HepG2 (cell line): ENCODE results near the gene IL17F. TPM values are rescaled to one million over a fixed set of nuclear protein-coding genes. Genes with fewer than 3 reads are reported as not detected.
A peak's percentile ranks its signal among the peaks of the same experiment; 100 is the strongest.

Experiments used
- CREB1 ChIP-seq, 2 experiments: fragments of 450-650 bp in 1 of 2; IDR thresholded peaks; 2 replicates each; pipeline ENCODE4 v1.6.1; 2016 to 2017; ENCODE audit warnings: control low read depth in 1 of 2, mild to moderate bottlenecking in 1 of 2, missing compliant biosample characterization in 1 of 2, missing genetic modification characterization in 1 of 2
- EEA1 ChIP-seq: sonication (generic); formaldehyde crosslinking; IDR thresholded peaks from 2 replicates; pipeline ENCODE4 v1.5.1; 2020; ENCODE audit warnings: mild to moderate bottlenecking, missing genetic modification reagents, borderline replicate concordance
- GZF1 ChIP-seq: sonication (generic); formaldehyde crosslinking; IDR thresholded peaks from 2 replicates; pipeline ENCODE4 v1.5.1; 2020; ENCODE audit warnings: mild to moderate bottlenecking, missing genetic modification reagents
- SRSF9 ChIP-seq: fragments of 200-400 bp; formaldehyde crosslinking; IDR thresholded peaks from 2 replicates; pipeline ENCODE4 v1.6.1; 2018; ENCODE audit warnings: borderline replicate concordance, mild to moderate bottlenecking, low read depth, low read length; ENCODE audit not compliant: insufficient read depth, poor library complexity, severe bottlenecking
- YEATS2 ChIP-seq: sonication (generic); formaldehyde crosslinking; IDR thresholded peaks from 2 replicates; pipeline ENCODE4 v1.4.0; 2020; ENCODE audit warnings: missing genetic modification reagents, borderline replicate concordance
- ZFAT ChIP-seq: sonication (generic); formaldehyde crosslinking; conservative IDR thresholded peaks from 2 replicates; pipeline ENCODE4 v1.8.1; 2023; ENCODE audit warnings: missing genetic modification reagents, inconsistent platforms
- ZFP41 ChIP-seq: sonication (generic); formaldehyde crosslinking; IDR thresholded peaks from 2 replicates; pipeline ENCODE4 v1.4.0; 2020; ENCODE audit warnings: mild to moderate bottlenecking, missing genetic modification reagents, borderline replicate concordance
- ZNF205 ChIP-seq: IDR thresholded peaks from 2 replicates; pipeline ENCODE4 v1.6.1; 2018; ENCODE audit warnings: missing biosample characterization, missing genetic modification reagents
- ZNF747 ChIP-seq: sonication (generic); formaldehyde crosslinking; IDR thresholded peaks from 2 replicates; pipeline ENCODE4 v1.8.1; 2023; ENCODE audit warnings: missing genetic modification reagents, mild to moderate bottlenecking, borderline replicate concordance
- ZNF75D ChIP-seq: sonication (generic); formaldehyde crosslinking; IDR thresholded peaks from 2 replicates; pipeline ENCODE4 v1.8.1; 2023; ENCODE audit warnings: missing genetic modification reagents, mild to moderate bottlenecking, borderline replicate concordance
- ZNF772 ChIP-seq: sonication (generic); formaldehyde crosslinking; IDR thresholded peaks from 2 replicates; pipeline ENCODE4 v1.5.0; 2020; ENCODE audit warnings: mild to moderate bottlenecking, missing genetic modification reagents
- ZNF883 ChIP-seq: sonication (generic); formaldehyde crosslinking; IDR thresholded peaks from 2 replicates; pipeline ENCODE4 v1.5.1; 2020; ENCODE audit warnings: mild to moderate bottlenecking, missing genetic modification reagents; ENCODE audit errors: not compliant biosample characterization
- polyA plus RNA-seq, 8 experiments: library from polyadenylated mRNA; depleted of rRNA in 3 of 8; stranded (reverse) in 7 of 8; unstranded in 1 of 8; fragments of >200 nt; fragmentation: Illumina TruSeq in 4 of 8; extraction: Trizol in 4 of 8; gene quantifications; 2 replicates each; pipeline versions ENCODE4 v1.2.1 to v1.2.3, GENCODE V29; 2011 to 2016; ENCODE audit warnings: low read depth in 4 of 8, missing spikeins in 1 of 8, mixed read lengths in 1 of 8; ENCODE audit not compliant: insufficient read depth in 1 of 8
- total RNA-seq, 5 experiments: library from RNA; depleted of rRNA; stranded (reverse); fragments of >200 nt; fragmentation: Illumina TruSeq; extraction: Trizol; gene quantifications; 2 replicates each; pipeline ENCODE4 v1.2.3, GENCODE V29; 2016; ENCODE audit warnings: low read depth in 1 of 5
- TF ChIP-seq, protein P1 (sequence below): IDR thresholded peaks from 2 replicates; pipeline ENCODE4 v1.6.1; 2018; ENCODE audit warnings: missing genetic modification reagents, mild to moderate bottlenecking, missing compliant biosample characterization
- TF ChIP-seq, protein P2 (sequence below): sonication (generic); formaldehyde crosslinking; IDR thresholded peaks from 2 replicates; pipeline ENCODE4 v1.5.1; 2020; ENCODE audit warnings: missing genetic modification reagents, mild to moderate bottlenecking, borderline replicate concordance
- TF ChIP-seq, protein P3 (sequence below): IDR thresholded peaks from 2 replicates; pipeline ENCODE4 v1.4.0; 2020; ENCODE audit warnings: mild to moderate bottlenecking, missing genetic modification reagents
- TF ChIP-seq, protein P4 (sequence below): IDR thresholded peaks from 2 replicates; pipeline ENCODE4 v1.6.1; 2016; ENCODE audit warnings: mild to moderate bottlenecking
- TF ChIP-seq, protein P5 (sequence below): sonication (generic); formaldehyde crosslinking; IDR thresholded peaks from 2 replicates; pipeline ENCODE4 v1.4.0; 2020; ENCODE audit warnings: low read depth, mild to moderate bottlenecking, missing genetic modification reagents

IL17F gene
- total and polyA plus RNA-seq, 2 of the 13 experiments (the other 11 are each of a cell fraction or from before 2014, with no cell fraction given): not detected

DNA sequence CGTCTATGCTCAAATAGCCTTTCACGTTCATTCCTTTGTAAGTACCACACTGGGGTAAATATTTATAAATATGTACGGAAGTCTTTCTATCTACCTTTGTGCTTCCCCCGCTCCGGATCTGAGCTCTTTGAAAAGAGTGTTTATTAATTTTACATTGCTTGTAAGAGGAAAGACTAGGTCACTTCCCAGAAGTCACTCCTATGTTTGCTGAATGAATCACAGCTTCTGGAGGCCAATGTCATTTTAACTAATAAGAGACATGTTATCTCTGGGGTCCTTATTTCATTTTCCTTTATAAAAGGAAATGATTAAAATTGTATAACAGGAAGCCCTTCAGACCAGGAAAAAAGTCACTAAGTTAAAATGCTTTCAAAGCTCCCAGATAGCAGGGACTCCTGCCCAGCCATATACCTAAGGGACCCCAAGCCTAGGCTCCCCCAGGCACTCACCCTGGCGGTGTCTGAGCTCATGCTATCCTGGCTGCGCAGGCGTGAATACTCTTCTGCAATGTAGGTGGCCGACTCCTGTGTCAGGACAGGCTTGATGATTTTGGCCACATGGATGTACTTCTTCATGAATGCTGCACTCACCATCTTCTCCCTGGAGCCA is 27.7 kb upstream of the IL17F start (continued):
- TF ChIP-seq, protein P1, sequence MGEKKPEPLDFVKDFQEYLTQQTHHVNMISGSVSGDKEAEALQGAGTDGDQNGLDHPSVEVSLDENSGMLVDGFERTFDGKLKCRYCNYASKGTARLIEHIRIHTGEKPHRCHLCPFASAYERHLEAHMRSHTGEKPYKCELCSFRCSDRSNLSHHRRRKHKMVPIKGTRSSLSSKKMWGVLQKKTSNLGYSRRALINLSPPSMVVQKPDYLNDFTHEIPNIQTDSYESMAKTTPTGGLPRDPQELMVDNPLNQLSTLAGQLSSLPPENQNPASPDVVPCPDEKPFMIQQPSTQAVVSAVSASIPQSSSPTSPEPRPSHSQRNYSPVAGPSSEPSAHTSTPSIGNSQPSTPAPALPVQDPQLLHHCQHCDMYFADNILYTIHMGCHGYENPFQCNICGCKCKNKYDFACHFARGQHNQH (CRISPR knock-in tag): no peak
- 0 out of 2 replicates have a peak, but pooled peaks have one; percentile 18 for TF ChIP-seq YEATS2
- TF ChIP-seq ZFAT (CRISPR knock-in tag): no peak
- TF ChIP-seq ZNF883 (CRISPR knock-in tag): no peak
- TF ChIP-seq, protein P2, sequence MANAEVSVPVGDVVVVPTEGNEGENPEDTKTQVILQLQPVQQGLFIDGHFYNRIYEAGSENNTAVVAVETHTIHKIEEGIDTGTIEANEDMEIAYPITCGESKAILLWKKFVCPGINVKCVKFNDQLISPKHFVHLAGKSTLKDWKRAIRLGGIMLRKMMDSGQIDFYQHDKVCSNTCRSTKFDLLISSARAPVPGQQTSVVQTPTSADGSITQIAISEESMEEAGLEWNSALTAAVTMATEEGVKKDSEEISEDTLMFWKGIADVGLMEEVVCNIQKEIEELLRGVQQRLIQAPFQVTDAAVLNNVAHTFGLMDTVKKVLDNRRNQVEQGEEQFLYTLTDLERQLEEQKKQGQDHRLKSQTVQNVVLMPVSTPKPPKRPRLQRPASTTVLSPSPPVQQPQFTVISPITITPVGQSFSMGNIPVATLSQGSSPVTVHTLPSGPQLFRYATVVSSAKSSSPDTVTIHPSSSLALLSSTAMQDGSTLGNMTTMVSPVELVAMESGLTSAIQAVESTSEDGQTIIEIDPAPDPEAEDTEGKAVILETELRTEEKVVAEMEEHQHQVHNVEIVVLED: no peak
- no peak for TF ChIP-seq ZFP41 (CRISPR knock-in tag)
- TF ChIP-seq GZF1 (CRISPR knock-in tag): no peak
- TF ChIP-seq CREB1 (IDR thresholded peaks at IDR 0.05): no peak
- TF ChIP-seq CREB1 (CRISPR knock-in tag; IDR thresholded peaks at IDR 0.05): 0 out of 2 replicates have a peak, but pooled peaks have one; percentile 46
- no peak for TF ChIP-seq ZNF205 (CRISPR knock-in tag)
- TF ChIP-seq SRSF9: no peak
- TF ChIP-seq, protein P3, sequence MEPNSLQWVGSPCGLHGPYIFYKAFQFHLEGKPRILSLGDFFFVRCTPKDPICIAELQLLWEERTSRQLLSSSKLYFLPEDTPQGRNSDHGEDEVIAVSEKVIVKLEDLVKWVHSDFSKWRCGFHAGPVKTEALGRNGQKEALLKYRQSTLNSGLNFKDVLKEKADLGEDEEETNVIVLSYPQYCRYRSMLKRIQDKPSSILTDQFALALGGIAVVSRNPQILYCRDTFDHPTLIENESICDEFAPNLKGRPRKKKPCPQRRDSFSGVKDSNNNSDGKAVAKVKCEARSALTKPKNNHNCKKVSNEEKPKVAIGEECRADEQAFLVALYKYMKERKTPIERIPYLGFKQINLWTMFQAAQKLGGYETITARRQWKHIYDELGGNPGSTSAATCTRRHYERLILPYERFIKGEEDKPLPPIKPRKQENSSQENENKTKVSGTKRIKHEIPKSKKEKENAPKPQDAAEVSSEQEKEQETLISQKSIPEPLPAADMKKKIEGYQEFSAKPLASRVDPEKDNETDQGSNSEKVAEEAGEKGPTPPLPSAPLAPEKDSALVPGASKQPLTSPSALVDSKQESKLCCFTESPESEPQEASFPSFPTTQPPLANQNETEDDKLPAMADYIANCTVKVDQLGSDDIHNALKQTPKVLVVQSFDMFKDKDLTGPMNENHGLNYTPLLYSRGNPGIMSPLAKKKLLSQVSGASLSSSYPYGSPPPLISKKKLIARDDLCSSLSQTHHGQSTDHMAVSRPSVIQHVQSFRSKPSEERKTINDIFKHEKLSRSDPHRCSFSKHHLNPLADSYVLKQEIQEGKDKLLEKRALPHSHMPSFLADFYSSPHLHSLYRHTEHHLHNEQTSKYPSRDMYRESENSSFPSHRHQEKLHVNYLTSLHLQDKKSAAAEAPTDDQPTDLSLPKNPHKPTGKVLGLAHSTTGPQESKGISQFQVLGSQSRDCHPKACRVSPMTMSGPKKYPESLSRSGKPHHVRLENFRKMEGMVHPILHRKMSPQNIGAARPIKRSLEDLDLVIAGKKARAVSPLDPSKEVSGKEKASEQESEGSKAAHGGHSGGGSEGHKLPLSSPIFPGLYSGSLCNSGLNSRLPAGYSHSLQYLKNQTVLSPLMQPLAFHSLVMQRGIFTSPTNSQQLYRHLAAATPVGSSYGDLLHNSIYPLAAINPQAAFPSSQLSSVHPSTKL (CRISPR knock-in tag): peak; percentile 45
- no peak for TF ChIP-seq ZNF75D (CRISPR knock-in tag)
- TF ChIP-seq ZNF772 (CRISPR knock-in tag): no peak
- TF ChIP-seq EEA1 (CRISPR knock-in tag): no peak
- TF ChIP-seq, protein P4, sequence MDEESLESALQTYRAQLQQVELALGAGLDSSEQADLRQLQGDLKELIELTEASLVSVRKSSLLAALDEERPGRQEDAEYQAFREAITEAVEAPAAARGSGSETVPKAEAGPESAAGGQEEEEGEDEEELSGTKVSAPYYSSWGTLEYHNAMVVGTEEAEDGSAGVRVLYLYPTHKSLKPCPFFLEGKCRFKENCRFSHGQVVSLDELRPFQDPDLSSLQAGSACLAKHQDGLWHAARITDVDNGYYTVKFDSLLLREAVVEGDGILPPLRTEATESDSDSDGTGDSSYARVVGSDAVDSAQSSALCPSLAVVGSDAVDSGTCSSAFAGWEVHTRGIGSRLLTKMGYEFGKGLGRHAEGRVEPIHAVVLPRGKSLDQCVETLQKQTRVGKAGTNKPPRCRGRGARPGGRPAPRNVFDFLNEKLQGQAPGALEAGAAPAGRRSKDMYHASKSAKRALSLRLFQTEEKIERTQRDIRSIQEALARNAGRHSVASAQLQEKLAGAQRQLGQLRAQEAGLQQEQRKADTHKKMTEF: peak; percentile 45; the same call in 1 of the 2 replicates
- TF ChIP-seq, protein P5, sequence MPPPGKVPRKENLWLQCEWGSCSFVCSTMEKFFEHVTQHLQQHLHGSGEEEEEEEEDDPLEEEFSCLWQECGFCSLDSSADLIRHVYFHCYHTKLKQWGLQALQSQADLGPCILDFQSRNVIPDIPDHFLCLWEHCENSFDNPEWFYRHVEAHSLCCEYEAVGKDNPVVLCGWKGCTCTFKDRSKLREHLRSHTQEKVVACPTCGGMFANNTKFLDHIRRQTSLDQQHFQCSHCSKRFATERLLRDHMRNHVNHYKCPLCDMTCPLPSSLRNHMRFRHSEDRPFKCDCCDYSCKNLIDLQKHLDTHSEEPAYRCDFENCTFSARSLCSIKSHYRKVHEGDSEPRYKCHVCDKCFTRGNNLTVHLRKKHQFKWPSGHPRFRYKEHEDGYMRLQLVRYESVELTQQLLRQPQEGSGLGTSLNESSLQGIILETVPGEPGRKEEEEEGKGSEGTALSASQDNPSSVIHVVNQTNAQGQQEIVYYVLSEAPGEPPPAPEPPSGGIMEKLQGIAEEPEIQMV (CRISPR knock-in tag): no peak
- no peak for TF ChIP-seq ZNF747
